22Rv1 (cell line): ENCODE data around the gene SLC2A5.

Source experiments
- CTCF ChIP-seq: fragments of 450-650 bp; IDR thresholded peaks from 2 replicates; pipeline ENCODE4 v1.5.1; 2017; ENCODE audit warnings: mild to moderate bottlenecking
- ZFX ChIP-seq: fragments of 450-650 bp; IDR thresholded peaks from 2 replicates; pipeline ENCODE4 v1.6.1; 2017; ENCODE audit warnings: antibody characterized with exemption, borderline replicate concordance

- TF ChIP-seq CTCF (no peak), ZFX (no peak)
Measured at GRCh38 chr1:9006956-9007615, 62.3 kb downstream of the SLC2A5 start.
